Brain microvascular endothelial cell (primary cell): ENCODE results near the gene FYCO1.
A peak's percentile ranks its signal among the peaks of the same experiment; 100 is the strongest.

ENCODE experiments used
- DNase-seq: peaks from one replicate; pipeline ENCODE4 v3.0.0-alpha.2; 2020
- H3K27ac ChIP-seq: fragments of 250-450 bp; sonication (Bioruptor Pico); 2 replicates; pipeline ENCODE4 v1.5.1; 2020; ENCODE audit warnings: mild to moderate bottlenecking, moderate library complexity
- H3K27me3 ChIP-seq: fragments of 250-450 bp; sonication (Bioruptor Pico); replicated peaks from 2 replicates; pipeline ENCODE4 v1.5.1; 2020; ENCODE audit warnings: mild to moderate bottlenecking
- H3K36me3 ChIP-seq: fragments of 250-450 bp; sonication (Bioruptor Pico); replicated peaks from 2 replicates; pipeline ENCODE4 v1.5.1; 2020; ENCODE audit warnings: mild to moderate bottlenecking
- H3K4me3 ChIP-seq: 2 replicates; pipeline ENCODE4 v1.5.1; 2011; ENCODE audit warnings: low read depth, mild to moderate bottlenecking, control low read depth, low read length, moderate library complexity
- CTCF ChIP-seq: IDR thresholded peaks from 2 replicates; pipeline ENCODE4 v1.5.1; 2011; ENCODE audit warnings: low read depth, mild to moderate bottlenecking, moderate library complexity, low read length, control low read depth, inconsistent platforms; ENCODE audit errors: missing control alignments
- in situ Hi-C: cut with HindIII; loops from 2 replicates; pipeline ENCODE4 v1.10.0; 2017; ENCODE audit warnings: low sequenced_read_pairs, low pct_ligation_motif_present

Gene FYCO1

GRCh38 chr3:45942051-45942825, 53.4 kb downstream of the FYCO1 start:
- DNase-seq, result no peak
- no peak overlapping the region for H3K27ac ChIP-seq
- no peak for TF ChIP-seq CTCF
- peaks cover 5% of the 10 kb centered on the region for H3K36me3 ChIP-seq
- in situ Hi-C loops, result no loop called here
- H3K27me3 ChIP-seq, result no peaks in the 10 kb centered on the region
- no peak overlapping the region for H3K4me3 ChIP-seq

GRCh38 chr3:45940781-45941365, 54.8 kb downstream of the FYCO1 start:
- Histone ChIP-seq H3K27ac (no peak overlapping the region), H3K27me3 (no peaks in the 10 kb centered on the region), H3K36me3 (no peaks in the 10 kb centered on the region), H3K4me3 (no peak overlapping the region)
- DNase-seq, result no peak
- TF ChIP-seq CTCF, result no peak
- in situ Hi-C loops, result no loop called here

- H3K27me3 ChIP-seq, result no peaks in the 10 kb centered on the region
- H3K36me3 ChIP-seq, result no peaks in the 10 kb centered on the region
- TF ChIP-seq CTCF, result no peak
- DNase-seq, result no peak
- no peak overlapping the region for H3K27ac ChIP-seq
- in situ Hi-C loops, result no loop called here
- no peak overlapping the region for H3K4me3 ChIP-seq
Measured at GRCh38 chr3:45940004-45940780, 55.4 kb downstream of the FYCO1 start.

GRCh38 chr3:45939341-45939771, 56.3 kb downstream of the FYCO1 start:
- TF ChIP-seq CTCF, result no peak
- no peaks in the 10 kb centered on the region for H3K36me3 ChIP-seq
- H3K27me3 ChIP-seq, result no peaks in the 10 kb centered on the region
- H3K27ac ChIP-seq, result no peak overlapping the region
- in situ Hi-C loops, result no loop called here
- no peak for DNase-seq
- no peak overlapping the region for H3K4me3 ChIP-seq

- Histone ChIP-seq H3K4me3 (no peak overlapping the region), H3K27me3 (no peaks in the 10 kb centered on the region), H3K36me3 (no peaks in the 10 kb centered on the region), H3K27ac (no peak overlapping the region)
- in situ Hi-C loops, result no loop called here
- TF ChIP-seq CTCF, result peak; percentile 94
- DNase-seq, result peak; percentile 92
Measured at GRCh38 chr3:45938864-45939263, 56.8 kb downstream of the FYCO1 start.
